ENCODE measurements around the gene CHD5.

Gene CHD5

DNA sequence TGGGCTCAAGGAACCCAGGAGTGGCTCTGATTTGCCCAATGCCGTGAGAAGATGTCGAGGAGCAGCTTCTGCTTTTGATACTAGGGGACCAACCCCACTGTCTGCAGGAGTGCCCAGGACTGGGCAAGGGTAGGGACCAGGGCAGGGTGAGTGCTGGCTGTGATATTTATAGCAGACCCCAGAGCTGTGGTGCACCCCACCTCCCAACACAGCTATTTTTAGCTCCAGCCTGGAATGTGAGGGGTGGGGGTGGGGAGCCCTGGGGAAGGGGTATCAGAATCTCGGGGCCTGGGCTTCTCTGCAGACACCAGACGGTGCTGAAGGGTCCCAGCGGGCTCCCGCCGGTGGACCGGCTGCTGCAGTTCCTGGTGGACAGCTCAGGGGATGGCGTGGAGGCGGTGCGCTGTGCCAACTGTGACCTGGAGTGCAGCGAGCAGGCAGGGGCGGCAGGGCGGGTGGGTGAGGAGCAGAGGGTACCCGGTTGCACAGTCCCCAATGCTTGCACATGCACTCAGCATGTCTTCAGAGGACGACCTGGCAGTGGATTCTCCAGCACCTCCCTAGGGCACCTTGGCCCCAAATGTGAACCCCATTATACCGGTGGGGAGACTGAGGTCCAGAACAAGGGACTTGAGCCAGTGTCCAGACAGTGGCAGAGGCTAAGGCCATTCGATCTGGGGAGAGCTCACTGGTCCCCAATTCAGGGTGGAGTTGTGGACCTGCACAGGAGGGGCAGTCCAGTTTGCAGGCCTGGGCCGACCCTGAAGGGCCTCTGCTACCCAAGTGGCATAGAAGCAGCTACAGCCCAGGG, 27.2 kb upstream of the CHD5 start:
- Histone ChIP-seq H3K4me3 (ENCODE audit: low read depth in 1 of 2, low read length in 1 of 2) (no peak overlapping the region), H3K9me3 (no peaks in the 10 kb centered on the region), H3K4me1 (ENCODE audit: control insufficient read depth in 1 of 2, insufficient read depth in 1 of 2, low read depth in 1 of 2, low read length in 1 of 2) (peaks cover 26 to 34% of the 10 kb centered on the region in 2 experiments), H3K27me3 (peaks cover 100% of the 10 kb centered on the region), H3K36me3 (no peaks in the 10 kb centered on the region), H3K27ac (no peak overlapping the region)
- TF ChIP-seq, protein P1, sequence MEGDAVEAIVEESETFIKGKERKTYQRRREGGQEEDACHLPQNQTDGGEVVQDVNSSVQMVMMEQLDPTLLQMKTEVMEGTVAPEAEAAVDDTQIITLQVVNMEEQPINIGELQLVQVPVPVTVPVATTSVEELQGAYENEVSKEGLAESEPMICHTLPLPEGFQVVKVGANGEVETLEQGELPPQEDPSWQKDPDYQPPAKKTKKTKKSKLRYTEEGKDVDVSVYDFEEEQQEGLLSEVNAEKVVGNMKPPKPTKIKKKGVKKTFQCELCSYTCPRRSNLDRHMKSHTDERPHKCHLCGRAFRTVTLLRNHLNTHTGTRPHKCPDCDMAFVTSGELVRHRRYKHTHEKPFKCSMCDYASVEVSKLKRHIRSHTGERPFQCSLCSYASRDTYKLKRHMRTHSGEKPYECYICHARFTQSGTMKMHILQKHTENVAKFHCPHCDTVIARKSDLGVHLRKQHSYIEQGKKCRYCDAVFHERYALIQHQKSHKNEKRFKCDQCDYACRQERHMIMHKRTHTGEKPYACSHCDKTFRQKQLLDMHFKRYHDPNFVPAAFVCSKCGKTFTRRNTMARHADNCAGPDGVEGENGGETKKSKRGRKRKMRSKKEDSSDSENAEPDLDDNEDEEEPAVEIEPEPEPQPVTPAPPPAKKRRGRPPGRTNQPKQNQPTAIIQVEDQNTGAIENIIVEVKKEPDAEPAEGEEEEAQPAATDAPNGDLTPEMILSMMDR (IDR thresholded peaks at IDR 0.05) = no peak

DNA sequence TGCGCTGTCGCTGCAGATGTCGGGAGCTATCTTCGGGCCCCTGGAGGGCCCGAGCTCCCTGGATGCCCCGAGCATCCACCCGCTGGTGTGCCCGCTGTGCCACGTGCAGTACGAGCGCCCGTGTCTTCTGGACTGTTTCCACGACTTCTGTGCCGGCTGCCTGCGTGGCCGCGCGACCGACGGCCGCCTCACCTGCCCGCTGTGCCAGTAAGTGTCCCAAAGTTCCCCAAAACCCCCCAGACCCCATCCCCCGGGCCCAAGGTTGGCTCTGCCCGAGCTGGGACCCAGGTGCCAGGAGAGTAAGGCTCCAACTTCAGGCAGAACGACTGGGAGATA, 26.4 kb upstream of the CHD5 start:
- Histone ChIP-seq H3K27me3 (peaks cover 98% of the 10 kb centered on the region), H3K27ac (no peak overlapping the region), H3K36me3 (no peaks in the 10 kb centered on the region), H3K4me3 (ENCODE audit: low read depth in 1 of 2, low read length in 1 of 2) (peak overlapping the region in 1 of 2 experiments; percentile 14), H3K9me3 (no peaks in the 10 kb centered on the region), H3K4me1 (ENCODE audit: control insufficient read depth in 1 of 2, insufficient read depth in 1 of 2, low read depth in 1 of 2, low read length in 1 of 2) (peaks cover 26 to 34% of the 10 kb centered on the region in 2 experiments)
- TF ChIP-seq, protein P1 (IDR thresholded peaks at IDR 0.05) = no peak

DNA sequence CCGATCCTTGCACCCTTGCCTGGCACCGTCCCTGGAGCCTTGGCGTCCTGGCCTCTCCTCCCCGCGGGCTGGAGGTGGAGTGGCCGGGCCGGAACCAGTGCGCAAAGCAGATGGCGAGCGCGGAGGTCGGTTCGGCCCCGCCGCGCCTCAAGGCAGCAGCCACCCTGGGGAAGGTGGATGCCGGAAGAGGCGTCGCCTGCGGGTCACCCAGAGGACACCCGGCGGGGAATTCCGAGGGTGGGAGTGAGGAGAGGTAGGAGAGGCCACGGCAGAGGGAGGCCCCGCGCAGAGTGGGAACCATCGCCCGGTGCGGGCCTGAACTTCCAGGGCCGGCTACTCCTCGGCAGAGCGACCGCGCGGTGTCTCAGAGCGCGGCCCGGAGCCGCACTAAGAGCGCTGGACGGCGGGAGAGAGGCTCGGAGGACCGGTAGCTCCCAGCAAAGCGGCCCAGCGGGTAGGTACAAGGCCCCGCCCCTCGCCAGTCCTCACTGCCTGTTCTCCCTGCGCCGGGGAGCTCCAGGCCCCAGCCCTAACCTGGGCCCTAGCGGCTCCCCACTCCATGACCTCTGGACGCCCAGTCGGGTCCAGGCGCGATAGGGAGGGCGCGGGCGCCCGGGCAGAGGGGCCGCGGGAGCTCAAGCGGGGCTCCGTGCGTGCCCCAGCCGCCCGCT, 25.9 kb upstream of the CHD5 start, which contains the start of gene RNF207:
Gene RNF207 (plus strand): TSS at position 271 of the 671 bp plus-strand sequence. CDS start 417 bp downstream, outside the sequence.
- no peaks in the 10 kb centered on the region for H3K36me3 ChIP-seq
- peaks cover 26 to 34% of the 10 kb centered on the region in 2 experiments for H3K4me1 ChIP-seq (ENCODE audit: control insufficient read depth in 1 of 2, insufficient read depth in 1 of 2, low read depth in 1 of 2, low read length in 1 of 2)
- peaks cover 96% of the 10 kb centered on the region for H3K27me3 ChIP-seq
- TF ChIP-seq, protein P1 (IDR thresholded peaks at IDR 0.05) = no peak
- H3K9me3 ChIP-seq = no peaks in the 10 kb centered on the region
- H3K4me3 ChIP-seq (ENCODE audit: low read depth in 1 of 2, low read length in 1 of 2) = peak within 1 kb of the TSS in 1 of 2 experiments; percentile 14
- no peak within 1 kb of the TSS for H3K27ac ChIP-seq

DNA sequence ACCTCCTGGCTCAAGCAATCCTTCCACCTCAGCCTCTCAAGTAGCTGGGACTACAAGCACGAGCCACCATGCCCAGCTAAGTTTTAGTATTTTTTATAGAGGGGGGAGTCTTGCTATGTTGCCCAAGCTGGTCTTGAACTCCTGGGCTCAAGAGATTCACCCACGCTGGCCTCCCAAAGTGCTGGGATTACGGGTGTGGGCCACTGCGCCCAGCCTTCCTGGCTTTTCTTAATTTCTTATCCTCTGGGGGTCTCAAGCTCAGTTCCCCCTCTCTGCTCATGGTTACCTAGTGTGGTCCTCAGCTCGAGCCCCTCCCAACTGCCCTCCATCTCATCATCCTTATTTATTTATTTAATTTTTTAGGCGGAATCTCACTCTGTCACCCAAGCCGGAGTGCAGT, 22.1 kb upstream of the CHD5 start:
- no peaks in the 10 kb centered on the region for H3K9me3 ChIP-seq

DNA sequence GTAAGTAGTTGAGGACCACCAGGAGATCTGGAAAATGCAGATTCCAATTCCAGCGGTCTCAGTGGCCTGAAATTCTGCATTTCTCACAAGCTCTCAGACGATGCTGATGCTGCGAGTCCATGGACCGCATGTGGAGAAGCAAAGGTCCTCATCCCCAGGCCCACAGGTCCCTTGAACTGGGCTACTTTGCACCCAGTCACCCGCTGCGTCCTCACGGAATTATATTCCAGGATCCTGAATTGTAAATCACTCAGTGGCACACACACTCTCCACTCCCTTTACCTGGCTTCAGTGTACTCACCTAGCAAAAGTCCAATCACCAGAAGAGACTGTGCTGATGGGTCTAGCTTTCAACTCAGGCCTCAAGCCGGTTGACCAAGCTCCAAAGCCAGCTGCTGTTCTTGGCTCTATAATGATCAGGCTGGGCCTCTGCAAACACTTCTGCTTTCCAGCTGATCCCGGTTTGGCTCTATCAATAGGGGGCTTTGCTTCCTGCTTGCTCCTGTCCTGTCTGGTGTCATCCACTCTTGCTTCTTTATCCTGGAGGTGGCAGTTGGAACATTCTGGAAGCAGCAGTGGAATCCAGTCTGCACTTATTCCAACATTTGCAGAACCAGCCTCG, 20.2 kb upstream of the CHD5 start:
- no peaks in the 10 kb centered on the region for H3K36me3 ChIP-seq

More for the DNA sequence above, 22.1 kb upstream of the CHD5 start:
- H3K27ac ChIP-seq = no peak overlapping the region
- peaks cover 63% of the 10 kb centered on the region for H3K27me3 ChIP-seq
- TF ChIP-seq, protein P1 (IDR thresholded peaks at IDR 0.05) = no peak
- no peaks in the 10 kb centered on the region for H3K36me3 ChIP-seq
- H3K4me3 ChIP-seq (ENCODE audit: low read depth in 1 of 2, low read length in 1 of 2) = no peak overlapping the region
- H3K4me1 ChIP-seq (ENCODE audit: control insufficient read depth in 1 of 2, insufficient read depth in 1 of 2, low read depth in 1 of 2, low read length in 1 of 2) = peaks cover 29 to 44% of the 10 kb centered on the region in 2 experiments

More for the DNA sequence above, 20.2 kb upstream of the CHD5 start:
- H3K9me3 ChIP-seq = no peaks in the 10 kb centered on the region
- H3K27ac ChIP-seq = peak overlapping the region; percentile 57
- H3K4me1 ChIP-seq (ENCODE audit: control insufficient read depth in 1 of 2, insufficient read depth in 1 of 2, low read depth in 1 of 2, low read length in 1 of 2) = peaks cover 18 to 31% of the 10 kb centered on the region in 2 experiments
- peaks cover 43% of the 10 kb centered on the region for H3K27me3 ChIP-seq
- H3K4me3 ChIP-seq (ENCODE audit: low read depth in 1 of 2, low read length in 1 of 2) = peak overlapping the region; percentile 73 to 74
- TF ChIP-seq, protein P1 (IDR thresholded peaks at IDR 0.05) = no peak
